Naive B cell (primary cell): ENCODE data around the gene GREM1. TPM values are rescaled to one million over a fixed set of nuclear protein-coding genes. Genes with fewer than 3 reads are reported as not detected.

Source experiments
- ATAC-seq, 2 donors: fragments of 150-1000 bp; cut with Tn5 transposase; 2 replicates each; pipeline ENCODE4 v1.10.0; 2021; ENCODE audit warnings: low read depth in 2 of 2, mild to moderate bottlenecking in 2 of 2, moderate library complexity in 2 of 2
- DNase-seq: peaks from one replicate; pipeline ENCODE4 v3.0.0; 2022
- H3K27ac Mint-ChIP-seq, 6 donors: one replicate each; pipeline ENCODE4 v1.8.0; 2020 to 2022; ENCODE audit warnings: mild to moderate bottlenecking in 6 of 6, mixed read lengths in 6 of 6, moderate library complexity in 5 of 6, inconsistent platforms in 2 of 6
- H3K27me3 Mint-ChIP-seq, 3 donors: one replicate each; pipeline ENCODE4 v1.8.0; 2021 to 2022; ENCODE audit warnings: mixed read lengths in 3 of 3, mild to moderate bottlenecking in 1 of 3
- H3K36me3 Mint-ChIP-seq, 2 donors: one replicate each; pipeline ENCODE4 v1.8.0; 2020 to 2022; ENCODE audit warnings: mixed read lengths in 2 of 2, inconsistent platforms in 1 of 2, mild to moderate bottlenecking in 1 of 2
- H3K4me1 Mint-ChIP-seq, 3 donors: one replicate each; pipeline ENCODE4 v1.8.0; 2020 to 2022; ENCODE audit warnings: mixed read lengths in 3 of 3, inconsistent platforms in 1 of 3, mild to moderate bottlenecking in 1 of 3, moderate library complexity in 1 of 3
- H3K4me3 Mint-ChIP-seq, 8 donors: one replicate each; pipeline ENCODE4 v1.8.0; 2020 to 2022; ENCODE audit warnings: mild to moderate bottlenecking in 8 of 8, mixed read lengths in 8 of 8, moderate library complexity in 8 of 8, inconsistent platforms in 2 of 8
- H3K9me3 Mint-ChIP-seq, 7 donors: one replicate each; pipeline ENCODE4 v1.8.0; 2020 to 2022; ENCODE audit warnings: mixed read lengths in 7 of 7, mild to moderate bottlenecking in 5 of 7, inconsistent platforms in 2 of 7, moderate library complexity in 1 of 7
- polyA plus RNA-seq, 6 donors: library from polyadenylated mRNA; unstranded; fragments of 300-500 nt; fragmentation: Illumina TruSeq; gene quantifications; one replicate each; pipeline ENCODE4 v1.2.3, GENCODE V29; 2021; ENCODE audit warnings: low read depth in 6 of 6

The GREM1 gene
- polyA plus RNA-seq, 6 donors from 2014 or later = not detected

- H3K27me3 Mint-ChIP-seq = no peaks in the 10 kb centered on the region
- no peaks in the 10 kb centered on the region for H3K36me3 Mint-ChIP-seq
- H3K4me1 Mint-ChIP-seq = no peaks in the 10 kb centered on the region
- H3K4me3 Mint-ChIP-seq = no peak overlapping the region
- H3K27ac Mint-ChIP-seq = no peak overlapping the region
- DNase-seq = no peak
- peaks cover 0 to 6% (median 0%) of the 10 kb centered on the region in 7 donors for H3K9me3 Mint-ChIP-seq
- ATAC-seq = no peak
Measured at GRCh38 chr15:32683906-32684584, 33.8 kb upstream of the GREM1 start.

DNA sequence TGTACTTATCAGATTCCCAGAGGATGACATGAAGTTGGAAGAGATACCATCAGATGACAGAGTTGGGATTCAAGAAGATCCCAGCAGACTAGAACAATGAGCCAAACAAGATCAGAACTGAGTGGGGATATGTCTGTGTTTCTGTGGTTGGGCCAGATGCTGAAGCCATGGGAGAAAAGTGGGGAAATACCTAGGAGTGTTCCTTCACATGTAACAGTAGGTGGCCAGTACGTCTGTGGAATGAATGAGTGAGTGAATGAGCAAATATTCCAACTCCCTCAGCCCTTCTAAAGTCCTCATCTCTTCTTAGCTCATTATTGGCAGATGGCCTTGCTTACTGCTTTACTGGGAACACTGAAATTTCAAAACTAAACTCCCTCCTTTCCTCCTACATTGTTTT, 32.2 kb upstream of the GREM1 start:
- Mint-ChIP-seq H3K4me3 (no peak overlapping the region), H3K27ac (peak overlapping the region in 1 of 6 donors; percentile 30), H3K27me3 (no peaks in the 10 kb centered on the region), H3K4me1 (no peaks in the 10 kb centered on the region), H3K36me3 (no peaks in the 10 kb centered on the region), H3K9me3 (peaks cover 0 to 6% (median 0%) of the 10 kb centered on the region in 7 donors)
- ATAC-seq = no peak
- no peak for DNase-seq

DNA sequence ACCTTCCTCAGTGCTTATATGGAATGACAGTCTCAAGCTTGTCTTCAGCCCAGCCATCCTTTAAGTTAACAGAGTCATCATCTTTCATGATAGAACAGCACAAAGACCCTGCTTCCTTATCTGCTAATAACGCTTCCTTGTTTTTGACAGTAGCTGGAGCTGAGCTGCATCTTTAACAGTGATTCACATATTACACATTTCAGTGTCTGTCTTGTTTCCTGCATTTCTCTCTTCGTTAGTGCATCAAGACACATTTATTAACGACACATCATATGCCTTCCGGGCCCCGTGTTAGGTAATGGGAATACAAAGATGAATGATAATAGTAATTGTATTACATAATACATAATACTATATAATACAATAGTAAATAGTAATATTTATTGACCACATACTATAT, 30.2 kb upstream of the GREM1 start:
- Mint-ChIP-seq H3K27ac (no peak overlapping the region), H3K27me3 (no peaks in the 10 kb centered on the region), H3K36me3 (no peaks in the 10 kb centered on the region), H3K4me3 (no peak overlapping the region), H3K9me3 (peaks cover 0 to 6% (median 0%) of the 10 kb centered on the region in 7 donors), H3K4me1 (no peaks in the 10 kb centered on the region)
- no peak for ATAC-seq
- no peak for DNase-seq

DNA sequence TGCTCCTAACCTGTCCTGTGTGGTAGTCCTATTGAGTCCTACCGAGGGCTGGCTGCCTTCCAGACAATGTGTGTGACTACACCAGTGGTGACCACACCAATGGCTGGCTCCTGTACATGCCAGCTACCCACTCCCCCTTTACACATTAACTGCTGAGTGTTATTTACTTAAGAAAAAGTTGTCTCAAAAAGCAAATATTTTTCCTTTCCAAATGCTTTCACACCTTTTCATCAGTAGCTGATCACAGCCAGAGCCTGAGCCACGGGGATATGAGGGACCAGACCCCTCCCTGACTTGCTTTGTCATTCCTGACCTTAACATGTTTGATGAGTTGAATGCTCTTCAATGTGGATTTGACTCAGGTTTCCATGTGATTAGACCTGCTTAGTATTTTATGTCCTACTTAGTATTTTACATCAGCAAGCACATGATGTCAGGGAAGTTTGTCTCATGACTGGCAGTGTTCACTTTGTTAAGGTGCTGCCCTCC, 29.6 kb upstream of the GREM1 start:
- no peaks in the 10 kb centered on the region for H3K4me1 Mint-ChIP-seq
- no peak for DNase-seq
- no peaks in the 10 kb centered on the region for H3K36me3 Mint-ChIP-seq
- H3K4me3 Mint-ChIP-seq = no peak overlapping the region
- no peak for ATAC-seq
- H3K9me3 Mint-ChIP-seq = peaks cover 0 to 6% (median 0%) of the 10 kb centered on the region in 7 donors
- no peak overlapping the region for H3K27ac Mint-ChIP-seq
- H3K27me3 Mint-ChIP-seq = no peaks in the 10 kb centered on the region

GRCh38 chr15:32690941-32691688, 26.7 kb upstream of the GREM1 start:
- no peak overlapping the region for H3K4me3 Mint-ChIP-seq
- H3K36me3 Mint-ChIP-seq = no peaks in the 10 kb centered on the region
- H3K27me3 Mint-ChIP-seq = no peaks in the 10 kb centered on the region
- peak overlapping the region in 1 of 6 donors; percentile 21 for H3K27ac Mint-ChIP-seq
- peaks cover 0 to 6% (median 0%) of the 10 kb centered on the region in 7 donors for H3K9me3 Mint-ChIP-seq
- H3K4me1 Mint-ChIP-seq = no peaks in the 10 kb centered on the region
- no peak for DNase-seq
- ATAC-seq = no peak

- DNase-seq = no peak
- Mint-ChIP-seq H3K9me3 (peaks cover 0 to 1% (median 0%) of the 10 kb centered on the region in 7 donors), H3K4me3 (no peak overlapping the region), H3K27me3 (no peaks in the 10 kb centered on the region), H3K4me1 (no peaks in the 10 kb centered on the region), H3K27ac (peak overlapping the region in 1 of 6 donors; percentile 21), H3K36me3 (no peaks in the 10 kb centered on the region)
- no peak for ATAC-seq
Measured at GRCh38 chr15:32691689-32692038, 26.1 kb upstream of the GREM1 start.

DNA sequence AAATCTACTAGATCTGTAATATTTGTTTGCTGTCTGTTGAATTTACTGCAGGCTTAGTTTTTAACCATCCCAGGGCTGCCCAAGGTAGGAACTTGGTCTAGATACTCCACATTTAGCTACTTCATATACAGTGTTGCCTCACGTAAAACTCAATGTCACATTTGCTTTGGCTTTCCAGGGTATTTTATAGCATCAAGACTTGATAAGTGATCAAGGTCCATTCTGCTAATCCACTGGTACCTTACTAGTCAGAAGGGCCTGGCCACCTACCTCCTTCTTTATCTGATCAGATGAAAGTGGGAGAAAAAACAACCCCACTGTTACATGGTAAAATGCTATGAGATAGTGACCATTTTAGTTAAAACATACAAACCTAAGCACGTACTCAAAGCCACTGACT, 25.5 kb upstream of the GREM1 start:
- Mint-ChIP-seq H3K9me3 (no peaks in the 10 kb centered on the region), H3K27me3 (peaks cover 0 to under 1% (median 0%) of the 10 kb centered on the region in 3 donors), H3K4me3 (no peak overlapping the region), H3K4me1 (no peaks in the 10 kb centered on the region), H3K27ac (no peak overlapping the region), H3K36me3 (no peaks in the 10 kb centered on the region)
- DNase-seq (no peak), ATAC-seq (no peak)

DNA sequence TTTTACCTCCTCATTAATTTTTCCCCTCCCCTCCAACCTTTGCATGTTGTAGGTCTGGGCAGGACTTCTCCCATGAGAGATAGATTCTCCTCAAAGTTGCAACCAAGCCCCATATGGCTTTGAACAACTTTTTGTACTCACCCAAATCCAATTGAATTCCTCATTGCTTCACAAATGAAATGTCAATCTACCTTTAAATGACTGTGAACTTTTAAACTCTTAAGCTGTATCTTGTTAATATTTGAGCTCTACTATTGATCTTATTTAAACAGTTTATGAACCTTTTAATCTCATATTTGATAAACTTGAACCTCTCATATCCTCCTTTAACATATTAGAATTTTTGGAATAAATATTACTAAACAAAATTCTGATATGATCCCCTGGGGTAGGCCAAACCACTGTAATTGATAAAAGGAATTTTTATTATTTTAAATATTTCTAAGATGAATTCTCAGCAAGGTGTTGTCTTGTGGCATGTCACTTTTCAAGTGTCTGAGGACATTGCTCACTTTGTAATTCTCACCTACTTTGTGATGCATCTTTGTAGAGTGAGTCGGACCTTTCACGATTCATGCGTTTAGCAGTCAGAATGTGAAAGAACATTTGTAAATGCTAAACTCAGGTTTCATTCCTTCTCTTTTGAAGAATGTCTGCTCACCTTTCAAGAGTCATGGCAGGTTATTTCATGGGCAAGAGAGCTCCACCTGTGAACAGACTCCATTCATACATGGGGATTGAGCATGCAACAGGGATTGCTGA, 23.4 kb upstream of the GREM1 start:
- ATAC-seq (no peak), DNase-seq (no peak)
- Mint-ChIP-seq H3K36me3 (no peaks in the 10 kb centered on the region), H3K4me1 (no peaks in the 10 kb centered on the region), H3K4me3 (no peak overlapping the region), H3K9me3 (no peaks in the 10 kb centered on the region), H3K27me3 (peaks cover 8 to 18% (median 8%) of the 10 kb centered on the region in 3 donors), H3K27ac (peak overlapping the region in 2 of 6 donors; percentile 1 to 77)

DNA sequence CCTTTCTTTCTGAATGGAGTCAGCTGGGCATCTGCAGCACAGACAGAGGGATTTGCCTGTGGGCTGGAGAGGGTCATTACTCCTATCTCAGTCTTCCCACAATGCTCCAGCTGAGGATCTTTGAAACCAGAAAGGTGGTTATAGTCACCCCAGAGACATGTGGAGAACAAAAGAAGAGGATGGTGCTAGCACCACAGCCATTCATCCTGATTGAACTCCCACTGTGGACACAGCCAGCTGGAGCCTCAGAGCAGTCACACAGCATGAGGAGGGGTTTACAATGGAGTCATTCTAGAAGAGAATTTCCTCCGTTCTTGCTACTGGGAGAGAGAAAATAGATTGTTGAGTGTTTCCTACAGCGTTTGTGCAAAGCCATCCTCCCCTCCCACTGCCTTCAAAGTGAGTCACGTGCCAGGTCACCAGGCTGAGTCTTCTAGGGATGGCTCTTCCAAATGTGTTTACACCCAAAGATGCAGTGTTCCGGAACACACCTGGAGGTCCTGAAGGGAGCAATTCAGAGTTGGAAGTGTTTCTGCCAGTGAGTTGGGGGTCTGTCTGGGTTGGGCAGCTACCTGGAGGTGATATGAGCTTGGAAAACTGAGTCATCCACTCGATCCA, 18.9 kb upstream of the GREM1 start:
- ATAC-seq (no peak), DNase-seq (no peak)
- Mint-ChIP-seq H3K27me3 (peaks cover 8 to 18% (median 8%) of the 10 kb centered on the region in 3 donors), H3K9me3 (peaks cover 0 to 2% (median 0%) of the 10 kb centered on the region in 7 donors), H3K4me1 (no peaks in the 10 kb centered on the region), H3K36me3 (no peaks in the 10 kb centered on the region), H3K4me3 (no peak overlapping the region), H3K27ac (no peak overlapping the region)

- DNase-seq = no peak
- Mint-ChIP-seq H3K27ac (no peak overlapping the region), H3K27me3 (peaks cover 8 to 18% (median 17%) of the 10 kb centered on the region in 3 donors), H3K36me3 (no peaks in the 10 kb centered on the region), H3K4me3 (no peak overlapping the region), H3K9me3 (peaks cover 0 to 2% (median 0%) of the 10 kb centered on the region in 7 donors), H3K4me1 (no peaks in the 10 kb centered on the region)
- ATAC-seq = no peak
Measured at GRCh38 chr15:32700501-32701150, 17.2 kb upstream of the GREM1 start.

DNA sequence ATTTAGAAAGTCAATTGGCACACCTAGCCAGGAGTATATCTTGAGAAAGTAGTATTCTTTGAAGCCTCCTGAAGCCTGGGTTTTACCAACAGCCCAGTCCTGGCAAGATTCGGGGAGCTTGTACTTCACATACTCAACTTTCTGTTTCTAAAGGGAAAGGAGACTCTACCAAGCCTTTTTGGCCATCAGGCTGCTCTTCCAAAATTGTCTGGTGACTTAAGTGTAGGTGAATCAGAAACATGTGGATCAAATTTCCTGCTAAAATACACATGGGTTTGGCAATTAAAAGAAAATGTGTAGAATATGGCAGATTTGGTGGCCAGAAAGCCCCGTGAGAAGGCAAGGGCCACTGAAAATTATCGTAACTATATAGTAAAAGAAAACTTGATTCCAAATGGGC, 15.9 kb upstream of the GREM1 start:
- Mint-ChIP-seq H3K9me3 (peaks cover 0 to 2% (median 0%) of the 10 kb centered on the region in 7 donors), H3K4me3 (no peak overlapping the region), H3K27me3 (peaks cover 15 to 26% (median 17%) of the 10 kb centered on the region in 3 donors), H3K4me1 (no peaks in the 10 kb centered on the region), H3K36me3 (no peaks in the 10 kb centered on the region), H3K27ac (no peak overlapping the region)
- DNase-seq (no peak), ATAC-seq (no peak)

GRCh38 chr15:32704395-32704981, 13.3 kb upstream of the GREM1 start:
- H3K4me3 Mint-ChIP-seq = no peak overlapping the region
- H3K27me3 Mint-ChIP-seq = peaks cover 24 to 29% (median 27%) of the 10 kb centered on the region in 3 donors
- H3K4me1 Mint-ChIP-seq = no peaks in the 10 kb centered on the region
- no peaks in the 10 kb centered on the region for H3K36me3 Mint-ChIP-seq
- DNase-seq = no peak
- H3K27ac Mint-ChIP-seq = no peak overlapping the region
- ATAC-seq = no peak
- peaks cover 0 to 2% (median 0%) of the 10 kb centered on the region in 7 donors for H3K9me3 Mint-ChIP-seq
